ENCODE measurements around the gene TMEM259.

GRCh38 chr19:1015782-1016646 is 4.9 kb downstream of the TMEM259 start:
- TF ChIP-seq, protein P1, sequence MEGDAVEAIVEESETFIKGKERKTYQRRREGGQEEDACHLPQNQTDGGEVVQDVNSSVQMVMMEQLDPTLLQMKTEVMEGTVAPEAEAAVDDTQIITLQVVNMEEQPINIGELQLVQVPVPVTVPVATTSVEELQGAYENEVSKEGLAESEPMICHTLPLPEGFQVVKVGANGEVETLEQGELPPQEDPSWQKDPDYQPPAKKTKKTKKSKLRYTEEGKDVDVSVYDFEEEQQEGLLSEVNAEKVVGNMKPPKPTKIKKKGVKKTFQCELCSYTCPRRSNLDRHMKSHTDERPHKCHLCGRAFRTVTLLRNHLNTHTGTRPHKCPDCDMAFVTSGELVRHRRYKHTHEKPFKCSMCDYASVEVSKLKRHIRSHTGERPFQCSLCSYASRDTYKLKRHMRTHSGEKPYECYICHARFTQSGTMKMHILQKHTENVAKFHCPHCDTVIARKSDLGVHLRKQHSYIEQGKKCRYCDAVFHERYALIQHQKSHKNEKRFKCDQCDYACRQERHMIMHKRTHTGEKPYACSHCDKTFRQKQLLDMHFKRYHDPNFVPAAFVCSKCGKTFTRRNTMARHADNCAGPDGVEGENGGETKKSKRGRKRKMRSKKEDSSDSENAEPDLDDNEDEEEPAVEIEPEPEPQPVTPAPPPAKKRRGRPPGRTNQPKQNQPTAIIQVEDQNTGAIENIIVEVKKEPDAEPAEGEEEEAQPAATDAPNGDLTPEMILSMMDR (conservative IDR thresholded peaks at IDR 0.05) = no peak
- TF ChIP-seq EZH2 (IDR thresholded peaks at IDR 0.05; ENCODE audit: low read depth) = no peak
